AG04450 (cell line): Measurements from ENCODE around the gene RBM28. TPM values are rescaled to one million over a fixed set of nuclear protein-coding genes. Genes with fewer than 3 reads are reported as not detected.

ENCODE experiments used
- CTCF ChIA-PET: fragments of 300-600, 350-600 bp; formaldehyde crosslinking; extraction: SDS; loops from one replicate; lab custom pipeline; 2022; ENCODE audit warnings: antibody characterized with exemption, inconsistent platforms; lab: Charles Lee
- POLR2A ChIA-PET: fragments of 350-600 bp; formaldehyde crosslinking; extraction: SDS; loops from one replicate; lab custom pipeline; 2021; ENCODE audit warnings: antibody characterized with exemption, inconsistent platforms; lab: Yijun Ruan, JAX
- DNase-seq: peaks from one replicate; pipeline ENCODE4 v3.0.0-alpha.2; 2011; ENCODE audit warnings: low read depth, low spot score
- H3K27ac ChIP-seq: one replicate; pipeline ENCODE4 v1.5.1; 2012; ENCODE audit warnings: low read depth, low read length, control low read depth
- H3K27me3 ChIP-seq: one replicate; pipeline ENCODE4 v1.6.0; 2012; ENCODE audit warnings: low read length; ENCODE audit not compliant: control insufficient read depth, insufficient read depth
- H3K4me3 ChIP-seq: 2 replicates; pipeline ENCODE4 v1.5.1; 2011; ENCODE audit warnings: mild to moderate bottlenecking, low read depth, low read length, control low read depth
- H3K9me3 ChIP-seq: 2 replicates; pipeline ENCODE4 v1.5.1; 2012; ENCODE audit warnings: low read length; ENCODE audit not compliant: control insufficient read depth, insufficient read depth
- polyA plus RNA-seq: library from polyadenylated mRNA; depleted of rRNA; stranded (reverse); fragments of >200 nt; gene quantifications from 2 replicates; pipeline ENCODE4 v1.2.3, GENCODE V29; 2011
- TF ChIP-seq, protein P1 (sequence below): IDR thresholded peaks from 2 replicates; pipeline ENCODE4 v1.5.1; 2011; ENCODE audit warnings: low read depth, low read length, control low read depth, inconsistent platforms

RBM28 gene
- polyA plus RNA-seq, 1 experiment = 19.0 TPM

DNA sequence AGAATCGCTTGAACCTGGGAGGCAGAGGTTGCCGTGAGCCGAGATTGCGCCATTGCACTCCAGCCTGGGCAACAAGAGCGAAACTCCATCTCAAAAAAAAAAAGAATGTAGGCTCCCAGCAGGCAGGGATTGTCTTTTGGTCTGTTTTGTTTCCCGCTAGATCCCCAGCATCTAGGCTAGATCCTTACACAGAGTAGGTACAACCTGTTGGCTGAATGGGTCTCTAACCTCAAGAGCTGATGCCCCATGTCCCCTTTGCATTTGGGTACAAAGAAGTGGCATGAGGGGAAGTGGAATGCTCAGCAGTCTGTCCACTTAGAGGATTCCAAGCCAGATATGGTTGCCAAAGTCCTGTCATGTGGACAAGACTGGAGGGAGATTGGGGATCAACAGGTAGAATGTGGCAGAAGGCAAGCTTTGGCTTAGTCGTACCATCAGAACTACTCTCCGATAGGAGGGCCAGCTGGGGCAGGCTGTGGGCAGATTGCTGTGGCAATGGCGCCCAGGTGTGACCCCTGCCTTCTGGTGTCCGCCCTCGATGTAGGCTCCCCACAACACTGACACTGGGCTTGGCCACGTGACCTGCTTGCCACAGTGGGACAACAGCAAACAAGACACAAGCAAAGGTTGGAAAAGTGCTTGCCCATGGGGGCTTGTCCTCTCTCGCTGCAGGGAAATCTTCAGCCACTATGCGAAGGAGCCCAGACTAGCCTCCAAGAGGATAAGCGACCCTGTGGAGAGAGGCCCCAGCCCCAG lies 81.3 kb downstream of the RBM28 start:
- Histone ChIP-seq H3K4me3 (no peak overlapping the region), H3K27me3 (peaks cover 40% of the 10 kb centered on the region), H3K9me3 (no peaks in the 10 kb centered on the region), H3K27ac (no peak overlapping the region)
- TF ChIP-seq, protein P1, sequence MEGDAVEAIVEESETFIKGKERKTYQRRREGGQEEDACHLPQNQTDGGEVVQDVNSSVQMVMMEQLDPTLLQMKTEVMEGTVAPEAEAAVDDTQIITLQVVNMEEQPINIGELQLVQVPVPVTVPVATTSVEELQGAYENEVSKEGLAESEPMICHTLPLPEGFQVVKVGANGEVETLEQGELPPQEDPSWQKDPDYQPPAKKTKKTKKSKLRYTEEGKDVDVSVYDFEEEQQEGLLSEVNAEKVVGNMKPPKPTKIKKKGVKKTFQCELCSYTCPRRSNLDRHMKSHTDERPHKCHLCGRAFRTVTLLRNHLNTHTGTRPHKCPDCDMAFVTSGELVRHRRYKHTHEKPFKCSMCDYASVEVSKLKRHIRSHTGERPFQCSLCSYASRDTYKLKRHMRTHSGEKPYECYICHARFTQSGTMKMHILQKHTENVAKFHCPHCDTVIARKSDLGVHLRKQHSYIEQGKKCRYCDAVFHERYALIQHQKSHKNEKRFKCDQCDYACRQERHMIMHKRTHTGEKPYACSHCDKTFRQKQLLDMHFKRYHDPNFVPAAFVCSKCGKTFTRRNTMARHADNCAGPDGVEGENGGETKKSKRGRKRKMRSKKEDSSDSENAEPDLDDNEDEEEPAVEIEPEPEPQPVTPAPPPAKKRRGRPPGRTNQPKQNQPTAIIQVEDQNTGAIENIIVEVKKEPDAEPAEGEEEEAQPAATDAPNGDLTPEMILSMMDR = no peak
- no peak for DNase-seq
- ChIA-PET CTCF (no interaction called here), POLR2A (no interaction called here)

GRCh38 chr7:128260069-128260795 lies 83.5 kb downstream of the RBM28 start:
- DNase-seq = no peak
- ChIA-PET CTCF (no interaction called here), POLR2A (no interaction called here)
- Histone ChIP-seq H3K27ac (no peak overlapping the region), H3K4me3 (no peak overlapping the region), H3K27me3 (peaks cover 31% of the 10 kb centered on the region), H3K9me3 (no peaks in the 10 kb centered on the region; the same call in 1 of the 2 replicates)
- TF ChIP-seq, protein P1 = no peak

- TF ChIP-seq, protein P1 = no peak
- H3K4me3 ChIP-seq = no peak overlapping the region
- ChIA-PET POLR2A (no interaction called here), CTCF (no interaction called here)
- DNase-seq = no peak
- peaks cover 27% of the 10 kb centered on the region for H3K27me3 ChIP-seq
- no peak overlapping the region for H3K27ac ChIP-seq
- peaks cover 2% of the 10 kb centered on the region; the same call in 1 of the 2 replicates for H3K9me3 ChIP-seq
These were observed 84.3 kb downstream of the RBM28 start for GRCh38 chr7:128259131-128260061.

- TF ChIP-seq, protein P1 = no peak
- no peak for DNase-seq
- Histone ChIP-seq H3K27me3 (peaks cover 23% of the 10 kb centered on the region), H3K4me3 (no peak overlapping the region), H3K27ac (no peak overlapping the region), H3K9me3 (peaks cover 3% of the 10 kb centered on the region; the same call in 1 of the 2 replicates)
- ChIA-PET CTCF (interaction anchor here (0.7 kb wide), 1 partner anchor 47 kb away, joined by 3 read pairs; no protein-coding TSS in a partner anchor), POLR2A (no interaction called here)
These were observed 86.2 kb downstream of the RBM28 start for GRCh38 chr7:128257458-128257857.
